SH-SY5Y (cell line): ENCODE data around the gene LRFN4.

ENCODE experiments used
- GATA2 ChIP-seq: IDR thresholded peaks from 2 replicates; pipeline ENCODE4 v1.6.1; 2011; ENCODE audit warnings: mild to moderate bottlenecking, low read depth, low read length
- GATA3 ChIP-seq: IDR thresholded peaks from 2 replicates; pipeline ENCODE4 v1.6.1; 2011; ENCODE audit warnings: low read depth, mild to moderate bottlenecking, low read length, moderate library complexity

DNA sequence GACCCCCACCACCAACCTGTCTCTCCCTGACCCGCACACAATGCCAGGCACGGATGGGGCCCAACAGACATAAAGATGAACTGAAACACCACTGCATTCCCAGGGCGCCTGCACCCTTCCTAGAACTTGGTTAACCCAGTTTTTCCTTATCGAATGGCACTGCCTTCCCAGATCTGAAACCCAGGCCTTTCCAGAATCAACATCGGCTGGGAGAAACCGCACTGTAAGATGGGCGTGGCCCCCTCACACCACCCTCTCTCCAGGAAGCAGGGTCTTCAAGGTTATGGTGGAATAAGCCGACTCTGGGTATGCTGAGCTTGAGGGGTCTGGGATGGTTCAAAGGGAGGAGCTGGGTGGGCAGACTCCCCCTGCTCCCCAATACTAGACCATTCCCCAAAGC lies 23.1 kb downstream of the LRFN4 start:
- TF ChIP-seq GATA3 (no peak), GATA2 (no peak)
